Measurements from ENCODE around the gene GATB. TPM values are rescaled to one million over a fixed set of nuclear protein-coding genes. Genes with fewer than 3 reads are reported as not detected.

The GATB gene
- total RNA-seq, 1 experiment from 2014 or later = 21.2 TPM

DNA sequence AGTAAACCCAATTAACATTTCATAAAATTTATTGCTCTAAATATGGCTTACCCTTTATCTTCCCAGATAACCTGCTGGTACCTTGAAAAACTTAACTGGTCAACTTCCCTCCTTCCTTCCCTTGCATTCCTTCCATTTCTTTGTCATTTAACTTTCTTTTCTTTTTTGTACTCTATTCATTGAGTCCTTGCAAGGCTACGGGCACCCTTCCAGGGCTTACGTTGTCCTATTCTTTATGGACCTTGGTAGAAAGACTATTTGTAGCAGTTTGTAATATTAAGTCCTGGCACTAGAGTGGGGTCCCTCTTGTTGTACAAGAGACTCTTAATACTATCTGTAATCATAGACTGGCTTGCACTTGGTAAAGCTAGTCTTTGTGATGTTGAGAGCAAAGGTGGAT, 8.0 kb upstream of the GATB start:
- H3K9ac ChIP-seq (ENCODE audit: extremely low read depth, insufficient read length, low read length) = no peak overlapping the region
- H3K36me3 Mint-ChIP-seq (ENCODE audit: insufficient read depth in 1 of 3, low read depth in 3 of 3) = peaks cover 6 to 26% (median 12%) of the 10 kb centered on the region in 3 experiments; a peak in 6 of 7 replicates

More for the DNA sequence above, 8.0 kb upstream of the GATB start:
- no peak overlapping the region for H3K23ac ChIP-seq (ENCODE audit: insufficient read length, low read depth, low read length)
- H3K27me3 Mint-ChIP-seq (ENCODE audit: low read depth) = no peaks in the 10 kb centered on the region
- H3K4me1 ChIP-seq (ENCODE audit: insufficient read depth, low read length) = no peaks in the 10 kb centered on the region
- peaks cover 16 to 17% of the 10 kb centered on the region in 2 experiments for H3K4me1 Mint-ChIP-seq
- H3K14ac ChIP-seq (ENCODE audit: insufficient read depth, low read length) = no peak overlapping the region
- H3K27ac Mint-ChIP-seq = peak overlapping the region in 2 of 3 experiments; percentile 54 to 81; a peak in 3 of 7 replicates
- H3K4me3 Mint-ChIP-seq = no peak overlapping the region
- no peak overlapping the region for H3T11ph ChIP-seq (ENCODE audit: low read length)
- no peak overlapping the region for H4K8ac ChIP-seq (replicated peaks; ENCODE audit: insufficient read length, low read depth, low read length)
- no peak for DNase-seq
- H3K27me3 ChIP-seq (ENCODE audit: insufficient read depth, low read length) = no peaks in the 10 kb centered on the region
- H2BK12ac ChIP-seq (ENCODE audit: insufficient read length, low read depth, low read length) = no peak overlapping the region
- H4K91ac ChIP-seq (ENCODE audit: insufficient read length, low read depth, low read length) = no peak overlapping the region
- no peak overlapping the region for H2BK20ac ChIP-seq (ENCODE audit: low read depth, low read length, poor library complexity, severe bottlenecking)
- no peak overlapping the region for H2BK15ac ChIP-seq (ENCODE audit: low read depth, low read length)
- no CpG with 5 or more reads among the region's 2 CpGs for WGBS (ENCODE audit: extremely low coverage, insufficient read length, low lambda C conversion rate)
- no peaks in the 10 kb centered on the region for H3K9me3 ChIP-seq (ENCODE audit: control insufficient read depth, low read depth, low read length)
- H3K9me3 Mint-ChIP-seq = peaks cover 15 to 20% of the 10 kb centered on the region in 2 experiments
- H3K4ac ChIP-seq (ENCODE audit: low read depth, low read length) = no peak overlapping the region
- no peaks in the 10 kb centered on the region for H3K23me2 ChIP-seq (ENCODE audit: insufficient read length, low read depth, low read length, poor library complexity, severe bottlenecking)
- TF ChIP-seq, protein P1, sequence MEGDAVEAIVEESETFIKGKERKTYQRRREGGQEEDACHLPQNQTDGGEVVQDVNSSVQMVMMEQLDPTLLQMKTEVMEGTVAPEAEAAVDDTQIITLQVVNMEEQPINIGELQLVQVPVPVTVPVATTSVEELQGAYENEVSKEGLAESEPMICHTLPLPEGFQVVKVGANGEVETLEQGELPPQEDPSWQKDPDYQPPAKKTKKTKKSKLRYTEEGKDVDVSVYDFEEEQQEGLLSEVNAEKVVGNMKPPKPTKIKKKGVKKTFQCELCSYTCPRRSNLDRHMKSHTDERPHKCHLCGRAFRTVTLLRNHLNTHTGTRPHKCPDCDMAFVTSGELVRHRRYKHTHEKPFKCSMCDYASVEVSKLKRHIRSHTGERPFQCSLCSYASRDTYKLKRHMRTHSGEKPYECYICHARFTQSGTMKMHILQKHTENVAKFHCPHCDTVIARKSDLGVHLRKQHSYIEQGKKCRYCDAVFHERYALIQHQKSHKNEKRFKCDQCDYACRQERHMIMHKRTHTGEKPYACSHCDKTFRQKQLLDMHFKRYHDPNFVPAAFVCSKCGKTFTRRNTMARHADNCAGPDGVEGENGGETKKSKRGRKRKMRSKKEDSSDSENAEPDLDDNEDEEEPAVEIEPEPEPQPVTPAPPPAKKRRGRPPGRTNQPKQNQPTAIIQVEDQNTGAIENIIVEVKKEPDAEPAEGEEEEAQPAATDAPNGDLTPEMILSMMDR (conservative IDR thresholded peaks at IDR 0.05) = no peak
- no peaks in the 10 kb centered on the region for H3K79me1 ChIP-seq (ENCODE audit: insufficient read depth, low read depth, low read length, poor library complexity, severe bottlenecking)
- no peaks in the 10 kb centered on the region for H3K79me2 ChIP-seq (ENCODE audit: insufficient read depth, low read length)
- no peak overlapping the region for H3K4me2 ChIP-seq (ENCODE audit: insufficient read depth, insufficient read length, low read length)
- H3K27ac ChIP-seq (ENCODE audit: insufficient read length, low read depth, low read length) = no peak overlapping the region
- H4K20me1 ChIP-seq (ENCODE audit: control insufficient read depth, insufficient read depth, insufficient read length) = no peaks in the 10 kb centered on the region
- H2AK5ac ChIP-seq (ENCODE audit: insufficient read length, low read length) = no peak overlapping the region
- H3K56ac ChIP-seq (ENCODE audit: insufficient read length, low read depth, low read length) = no peak overlapping the region
- H2BK5ac ChIP-seq (ENCODE audit: insufficient read length, low read length) = no peak overlapping the region
- no peak overlapping the region for H2BK120ac ChIP-seq (ENCODE audit: low read depth, low read length, poor library complexity, severe bottlenecking)
- H3K18ac ChIP-seq (ENCODE audit: insufficient read length, low read depth, low read length) = no peak overlapping the region
- H4K5ac ChIP-seq (ENCODE audit: insufficient read length, low read depth, low read length) = no peak overlapping the region
- H2AFZ ChIP-seq (ENCODE audit: low read length) = no peak overlapping the region

All from H9 (cell line).